GM21515 (cell line): ENCODE results near the gene HOOK2.
"Not testable (repeated sequence)": the region's sequence is repeated elsewhere in the genome, so short reads cannot be mapped to it uniquely, and the experiment has no call there.

Experiments
- ATAC-seq: cut with Tn5 transposase; IDR thresholded peaks from one replicate; pipeline ENCODE4 v1.9.1; 2021; ENCODE audit not compliant: unreplicated experiment

Gene HOOK2

GRCh38 chr19:12754465-12755196 lies 20.7 kb downstream of the HOOK2 start:
- ATAC-seq = no peak

GRCh38 chr19:12752056-12752781 lies 23.1 kb downstream of the HOOK2 start:
- ATAC-seq = no peak

- no peak for ATAC-seq
These were observed 23.7 kb downstream of the HOOK2 start, which contains the start of gene BEST2 for GRCh38 chr19:12751635-12752034. Gene BEST2 (plus strand): TSS chr19:12751791. CDS start chr19:12752593, 802 bp downstream.

GRCh38 chr19:12750851-12751250 lies 24.5 kb downstream of the HOOK2 start:
- no peak for ATAC-seq

GRCh38 chr19:12749938-12750521 lies 25.3 kb downstream of the HOOK2 start:
- no peak for ATAC-seq

GRCh38 chr19:12748489-12748888 lies 26.9 kb downstream of the HOOK2 start:
- ATAC-seq = no peak

- ATAC-seq = no peak
These were observed 30.0 kb downstream of the HOOK2 start for GRCh38 chr19:12745166-12745897.

- no peak for ATAC-seq
These were observed 37.5 kb downstream of the HOOK2 start for GRCh38 chr19:12737835-12738351.

GRCh38 chr19:12736995-12737834 lies 38.1 kb downstream of the HOOK2 start, which contains the start of gene GET3:
Gene GET3 (plus strand): TSS chr19:12737497. CDS start chr19:12737506, 9 bp downstream.
- ATAC-seq = peak; percentile 62

GRCh38 chr19:12733369-12734214 lies 41.8 kb downstream of the HOOK2 start:
- no peak for ATAC-seq

GRCh38 chr19:12731337-12731736 lies 44.0 kb downstream of the HOOK2 start:
- ATAC-seq = no peak

GRCh38 chr19:12730064-12730463 lies 45.3 kb downstream of the HOOK2 start:
- ATAC-seq = no peak

- no peak for ATAC-seq
These were observed 47.5 kb downstream of the HOOK2 start for GRCh38 chr19:12727745-12728433.

- no peak for ATAC-seq
These were observed 48.4 kb downstream of the HOOK2 start for GRCh38 chr19:12726988-12727316.

GRCh38 chr19:12725612-12726011 lies 49.7 kb downstream of the HOOK2 start:
- ATAC-seq = not testable (repeated sequence)

- no peak for ATAC-seq
These were observed 51.5 kb downstream of the HOOK2 start, which contains the start of gene TNPO2 for GRCh38 chr19:12723641-12724426. Gene TNPO2 (minus strand): TSS chr19:12723932. CDS start chr19:12720977, 2,955 bp downstream.

GRCh38 chr19:12723381-12723640 lies 52.0 kb downstream of the HOOK2 start:
- no peak for ATAC-seq
